Stromal cell of bone marrow (primary cell): ENCODE results near the gene ADGRA1.
"Not testable (repeated sequence)": the region's sequence is repeated elsewhere in the genome, so short reads cannot be mapped to it uniquely, and the experiment has no call there.

Source experiments
- DNase-seq: peaks from one replicate; pipeline ENCODE4 v3.0.0-alpha.2; 2012; ENCODE audit warnings: low read depth

The ADGRA1 gene

DNA sequence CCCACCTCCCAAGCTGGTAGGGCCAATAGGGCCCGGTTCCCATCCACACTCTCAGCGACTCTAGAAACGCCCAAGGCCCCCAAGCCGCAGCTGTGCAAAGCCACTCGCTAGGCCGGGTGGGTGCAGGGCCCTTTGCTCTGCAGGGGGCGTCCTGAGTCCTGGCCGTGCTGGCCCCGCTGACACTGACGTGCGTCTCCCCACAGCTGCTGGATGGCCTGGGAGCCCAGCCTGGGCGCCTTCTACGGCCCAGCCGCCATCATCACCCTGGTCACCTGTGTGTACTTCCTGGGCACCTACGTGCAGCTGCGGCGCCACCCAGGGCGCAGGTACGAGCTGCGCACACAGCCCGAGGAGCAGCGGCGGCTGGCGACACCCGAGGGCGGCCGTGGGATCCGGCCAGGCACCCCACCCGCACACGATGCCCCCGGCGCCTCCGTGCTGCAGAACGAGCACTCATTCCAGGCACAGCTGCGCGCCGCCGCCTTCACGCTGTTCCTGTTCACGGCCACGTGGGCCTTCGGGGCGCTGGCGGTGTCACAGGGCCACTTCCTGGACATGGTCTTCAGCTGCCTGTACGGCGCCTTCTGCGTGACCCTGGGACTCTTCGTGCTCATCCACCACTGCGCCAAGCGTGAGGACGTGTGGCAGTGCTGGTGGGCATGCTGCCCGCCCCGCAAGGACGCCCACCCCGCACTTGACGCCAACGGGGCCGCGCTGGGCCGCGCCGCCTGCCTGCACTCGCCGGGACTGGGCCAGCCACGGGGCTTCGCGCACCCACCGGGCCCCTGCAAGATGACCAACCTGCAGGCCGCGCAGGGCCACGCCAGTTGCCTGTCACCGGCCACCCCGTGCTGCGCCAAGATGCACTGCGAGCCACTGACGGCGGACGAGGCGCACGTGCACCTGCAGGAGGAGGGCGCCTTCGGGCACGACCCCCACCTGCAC, 40.7 kb downstream of the ADGRA1 start:
- DNase-seq = no peak

DNA sequence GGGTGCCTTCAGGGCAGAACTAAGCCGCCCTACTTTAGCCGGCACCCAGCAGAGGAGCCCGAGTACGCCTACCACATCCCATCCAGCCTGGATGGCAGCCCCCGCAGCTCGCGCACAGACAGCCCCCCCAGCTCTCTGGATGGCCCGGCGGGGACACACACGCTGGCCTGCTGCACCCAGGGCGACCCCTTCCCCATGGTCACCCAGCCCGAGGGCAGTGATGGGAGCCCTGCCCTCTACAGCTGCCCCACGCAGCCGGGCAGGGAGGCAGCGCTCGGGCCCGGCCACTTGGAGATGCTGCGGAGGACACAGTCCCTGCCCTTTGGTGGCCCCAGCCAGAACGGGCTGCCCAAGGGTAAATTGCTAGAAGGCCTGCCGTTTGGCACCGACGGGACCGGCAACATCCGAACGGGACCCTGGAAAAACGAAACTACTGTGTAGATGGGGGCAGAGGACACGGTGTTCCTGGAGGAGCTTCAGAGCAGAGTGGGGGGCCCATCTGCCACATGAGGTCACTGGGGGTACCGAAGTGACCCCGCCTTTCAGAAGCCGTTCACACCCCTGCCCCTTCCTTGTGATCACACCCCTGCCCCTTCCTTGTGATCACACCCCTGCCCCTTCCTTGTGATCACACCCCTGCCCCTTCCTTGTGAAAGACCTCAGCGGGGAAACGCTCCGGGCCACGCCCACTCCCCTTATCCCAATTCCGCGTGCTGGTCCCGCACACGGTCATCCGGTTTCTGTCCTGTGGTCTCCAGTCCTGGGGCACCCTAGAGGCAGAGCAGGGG, 41.5 kb downstream of the ADGRA1 start:
- DNase-seq = no peak

DNA sequence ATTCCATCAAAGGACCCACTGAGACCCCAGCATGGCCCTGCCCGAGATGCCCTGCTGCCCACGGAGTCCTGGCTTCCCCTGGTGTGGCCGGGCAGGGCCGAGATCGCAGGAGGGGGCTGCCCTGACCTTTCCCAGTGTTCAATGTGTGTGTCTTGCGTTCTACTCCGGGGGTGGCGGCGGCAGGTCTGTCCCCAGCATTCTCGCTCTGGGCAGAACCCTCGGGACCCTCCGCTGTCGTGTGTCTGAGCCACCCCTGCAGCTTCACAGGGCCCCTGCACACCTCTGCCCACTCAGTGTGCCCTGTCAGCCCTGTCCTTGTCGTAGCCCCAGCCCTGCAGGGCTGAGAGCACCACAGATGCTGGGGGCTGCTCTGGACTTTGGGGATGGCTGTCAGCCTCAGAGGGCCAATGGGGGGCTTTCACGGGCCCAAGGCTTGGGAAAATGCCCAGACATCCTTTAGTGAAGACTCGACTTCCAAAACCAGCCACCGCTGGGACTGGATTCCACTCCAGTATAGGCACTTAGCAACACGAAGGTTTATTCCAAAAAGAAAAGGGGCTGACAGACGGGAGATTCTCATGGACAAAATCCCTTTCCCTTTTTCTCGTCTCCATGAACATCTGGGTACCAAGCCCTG, 42.3 kb downstream of the ADGRA1 start:
- no peak for DNase-seq

DNA sequence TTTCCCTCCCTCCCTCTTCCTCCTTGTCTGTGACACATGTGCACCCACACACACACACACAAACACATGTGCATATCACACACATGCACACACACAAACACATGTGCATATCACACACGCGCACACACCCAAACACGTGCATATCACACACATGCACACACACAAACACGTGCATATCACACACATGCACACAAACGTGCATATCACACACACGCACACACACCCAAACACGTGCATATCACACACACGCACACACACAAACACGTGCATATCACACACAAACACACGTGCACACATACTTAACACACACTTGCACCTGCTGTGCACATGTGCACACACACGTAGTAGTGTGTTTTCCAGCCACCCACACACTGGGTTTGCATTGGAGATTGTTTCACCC, 42.9 kb downstream of the ADGRA1 start:
- no peak for DNase-seq

DNA sequence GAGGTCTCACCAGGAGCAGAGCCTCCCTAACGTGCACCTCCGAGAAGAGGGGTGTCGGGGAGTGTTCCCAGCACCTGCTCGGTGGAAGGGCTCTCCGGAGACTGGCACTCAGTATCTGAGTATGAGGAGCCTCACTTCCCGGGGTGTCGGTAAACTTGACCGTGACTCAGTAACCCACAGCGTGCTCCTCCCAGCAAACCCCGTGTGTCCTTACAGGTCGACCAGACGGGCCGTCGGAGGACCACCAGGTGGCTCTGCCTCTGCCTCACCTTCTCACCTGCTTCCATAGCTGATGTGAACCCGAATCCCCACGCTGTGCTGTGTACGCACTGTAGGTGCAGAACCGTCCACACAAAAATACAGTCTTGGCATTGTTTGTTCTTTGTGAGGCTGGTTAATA, 43.3 kb downstream of the ADGRA1 start:
- DNase-seq = no peak

DNA sequence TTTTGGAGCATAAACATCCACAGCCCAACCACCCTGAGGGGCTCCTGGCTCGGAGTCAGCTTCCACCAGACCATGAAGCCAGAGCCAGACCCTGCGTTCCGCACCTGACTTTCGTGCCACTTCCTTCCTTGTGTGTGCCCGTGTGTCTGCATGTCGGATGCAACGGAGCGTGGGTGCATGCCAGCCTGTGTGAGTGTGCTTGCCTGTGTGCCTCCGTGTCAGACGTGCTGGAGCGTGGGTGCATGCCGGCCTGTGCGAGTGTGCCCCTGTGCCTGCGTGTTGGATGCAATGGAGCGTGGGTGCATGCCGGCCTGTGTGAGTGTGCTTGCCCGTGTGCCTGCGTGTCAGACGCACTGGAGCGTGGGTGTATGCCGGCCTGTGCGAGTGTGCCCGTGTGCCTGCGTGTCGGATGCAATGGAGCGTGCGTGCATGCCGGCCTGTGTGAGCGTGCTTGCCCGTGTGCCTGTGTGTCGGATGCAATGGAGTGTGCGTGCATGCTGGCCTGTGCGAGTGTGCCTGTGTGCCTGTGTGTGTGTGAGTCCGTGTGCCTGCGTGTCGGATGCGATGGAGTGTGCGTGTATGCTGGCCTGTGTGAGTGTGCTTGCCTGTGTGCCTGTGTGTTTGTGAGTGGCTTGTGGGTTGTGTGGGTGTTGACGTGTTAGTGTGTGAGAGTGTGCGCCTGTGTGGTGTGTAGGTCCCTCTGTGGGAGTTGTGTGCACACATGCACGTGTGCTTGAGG, 44.2 kb downstream of the ADGRA1 start:
- DNase-seq = no peak

DNA sequence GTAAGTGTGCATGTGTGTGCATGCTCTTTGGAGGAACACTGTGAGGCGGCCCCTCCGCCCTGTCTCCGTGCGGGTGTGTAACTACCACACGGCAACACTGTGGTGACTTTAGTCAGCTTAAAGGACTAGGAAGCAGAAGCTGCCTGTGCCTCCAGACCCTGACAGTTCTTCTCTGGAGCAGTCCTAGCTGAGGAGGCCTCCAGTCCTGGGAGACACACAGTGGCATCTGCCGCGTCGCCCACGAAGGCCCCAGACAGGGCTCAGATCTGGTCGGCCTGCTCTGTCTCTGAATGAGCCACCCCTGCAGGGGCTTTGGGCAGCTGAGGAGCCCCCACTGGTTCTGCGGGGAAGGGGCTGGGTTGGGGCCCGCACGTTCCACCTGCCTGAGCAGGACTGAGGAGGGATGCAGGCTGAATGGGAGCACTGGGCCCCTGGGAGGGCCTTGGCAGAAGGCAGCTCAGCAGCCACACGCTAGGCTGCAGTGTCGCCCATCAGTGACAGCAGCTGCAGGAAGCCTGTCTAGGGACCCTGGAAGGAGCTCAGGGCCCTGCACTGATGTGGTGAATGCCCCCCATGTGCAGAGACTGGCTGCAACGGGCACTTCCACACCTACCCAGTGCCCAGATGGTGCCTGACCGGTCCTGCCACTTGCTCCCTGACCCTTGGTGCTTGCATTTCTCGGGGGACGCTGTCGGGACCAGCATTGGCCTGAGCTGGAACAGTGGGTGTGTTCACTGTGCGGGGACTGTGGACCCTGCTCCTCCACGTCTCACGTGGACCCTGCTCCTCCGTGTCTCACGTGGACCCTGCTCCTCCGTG, 45.0 kb downstream of the ADGRA1 start:
- no peak for DNase-seq

DNA sequence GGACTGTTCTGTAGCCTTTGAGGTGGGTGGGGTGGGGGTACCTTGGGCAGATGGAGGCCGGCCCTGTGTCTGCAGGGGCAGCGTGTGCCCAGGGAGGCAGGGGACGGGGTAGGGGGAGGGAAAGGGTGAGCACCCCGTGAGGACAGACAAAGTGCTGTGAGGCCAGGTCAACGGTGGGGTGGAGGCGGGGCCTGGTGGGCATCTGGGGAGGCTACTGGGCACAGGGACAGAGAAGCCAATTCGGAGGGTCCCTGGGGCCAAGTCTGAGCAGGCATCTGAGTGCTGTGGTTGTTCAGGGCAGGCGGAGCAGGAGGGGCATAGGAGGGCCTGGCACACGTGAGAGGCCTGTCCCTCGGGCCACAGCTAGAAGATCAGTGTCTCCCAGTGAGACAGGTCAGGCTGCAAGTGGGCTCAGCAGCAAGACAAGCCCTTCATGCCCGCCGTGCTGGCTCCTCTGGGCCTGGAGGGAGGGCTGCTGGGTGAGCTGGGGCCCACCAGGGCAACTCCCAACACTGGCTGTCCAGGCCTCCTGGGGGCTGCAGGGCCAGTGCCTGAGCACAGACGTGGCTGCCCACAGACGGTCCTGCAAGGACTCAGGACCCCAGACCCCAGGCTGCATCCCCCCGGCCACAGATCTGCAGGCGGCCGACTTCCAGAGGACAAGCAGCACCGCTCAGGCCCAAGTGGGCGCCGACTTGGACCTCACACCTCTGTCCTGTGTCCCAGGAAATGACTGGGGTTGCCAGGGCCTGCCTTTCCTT, 45.9 kb downstream of the ADGRA1 start:
- DNase-seq = no peak

DNA sequence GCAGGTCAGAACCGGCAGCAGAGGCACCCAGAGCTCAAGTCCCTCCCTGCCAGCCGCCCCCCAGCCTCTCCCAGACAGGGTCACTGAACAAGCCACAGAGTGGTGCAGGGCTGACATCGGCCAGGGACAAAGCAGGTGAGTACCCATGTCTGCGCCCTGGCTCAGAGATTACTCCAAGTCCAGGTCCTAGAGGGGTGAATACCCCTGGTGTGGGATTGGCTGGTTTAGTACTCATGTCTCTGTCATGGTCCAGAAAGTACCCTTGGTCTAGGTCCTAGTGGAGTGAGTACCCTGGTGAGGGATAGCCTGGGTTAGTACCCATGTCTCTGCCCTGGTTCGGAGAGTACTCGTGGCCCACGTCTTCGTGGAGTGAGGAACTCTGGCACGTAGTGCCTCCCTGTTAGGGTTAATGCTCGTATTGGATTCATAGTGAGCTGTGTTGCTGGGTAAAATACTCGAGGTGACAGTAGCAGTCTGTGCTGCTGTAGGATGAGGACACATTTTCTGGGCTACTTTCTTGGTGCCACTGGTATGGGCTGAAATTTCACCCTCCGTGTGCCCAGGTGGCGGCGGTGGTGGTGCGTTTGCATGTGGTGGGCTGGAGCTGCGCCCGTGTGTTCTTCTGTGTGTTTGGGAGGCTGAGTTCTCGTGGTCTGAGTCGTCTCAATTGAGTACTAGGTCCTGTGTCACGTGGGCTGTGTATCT, 46.8 kb downstream of the ADGRA1 start:
- DNase-seq = no peak

DNA sequence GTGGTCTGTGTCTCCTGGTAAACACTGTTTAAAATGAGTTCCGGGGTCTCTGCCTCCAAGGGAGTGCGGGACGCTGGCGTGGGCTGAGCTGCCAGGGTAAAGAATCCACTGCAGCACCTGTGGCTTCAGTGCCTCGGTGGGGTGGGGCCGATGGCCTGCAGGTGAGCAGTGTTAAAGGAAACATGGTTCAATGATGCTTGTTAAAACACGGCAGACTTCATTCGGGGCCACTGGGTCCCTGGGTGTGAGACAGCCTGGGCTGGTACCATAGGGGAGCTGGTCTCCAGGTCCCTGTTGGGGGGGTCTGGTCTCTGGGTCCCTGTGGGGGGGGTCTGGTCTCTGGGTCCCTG, 47.4 kb downstream of the ADGRA1 start:
- no peak for DNase-seq

DNA sequence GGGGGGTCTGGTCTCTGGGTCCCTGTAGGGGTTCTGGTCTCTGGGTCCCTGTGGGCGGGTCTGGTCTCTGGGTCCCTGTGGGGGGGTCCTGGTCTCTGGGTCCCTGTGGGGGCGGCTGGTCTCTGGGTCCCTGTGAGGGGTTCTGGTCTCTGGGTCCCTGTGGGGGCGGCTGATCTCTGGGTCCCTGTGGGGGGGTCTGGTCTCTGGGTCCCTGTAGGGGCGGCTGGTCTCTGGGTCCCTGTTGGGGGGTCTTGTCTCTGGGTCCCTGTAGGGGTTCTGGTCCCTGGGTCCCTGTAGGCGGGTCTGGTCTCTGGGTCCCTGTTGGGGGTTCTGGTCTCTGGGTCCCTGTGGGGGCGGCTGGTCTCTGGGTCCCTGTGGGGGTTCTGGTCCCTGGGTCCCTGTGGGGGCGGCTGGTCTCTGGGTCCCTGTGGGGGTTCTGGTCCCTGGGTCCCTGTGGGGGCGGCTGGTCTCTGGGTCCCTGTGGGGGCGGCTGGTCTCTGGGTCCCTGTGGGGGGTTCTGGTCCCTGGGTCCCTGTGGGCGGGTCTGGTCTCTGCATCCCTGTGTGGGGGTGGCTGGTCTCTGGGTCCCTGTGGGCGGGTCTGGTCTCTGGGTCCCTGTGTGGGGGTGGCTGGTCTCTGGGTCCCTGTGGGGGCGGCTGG, 49.9 kb downstream of the ADGRA1 start:
- DNase-seq = not testable (repeated sequence)

DNA sequence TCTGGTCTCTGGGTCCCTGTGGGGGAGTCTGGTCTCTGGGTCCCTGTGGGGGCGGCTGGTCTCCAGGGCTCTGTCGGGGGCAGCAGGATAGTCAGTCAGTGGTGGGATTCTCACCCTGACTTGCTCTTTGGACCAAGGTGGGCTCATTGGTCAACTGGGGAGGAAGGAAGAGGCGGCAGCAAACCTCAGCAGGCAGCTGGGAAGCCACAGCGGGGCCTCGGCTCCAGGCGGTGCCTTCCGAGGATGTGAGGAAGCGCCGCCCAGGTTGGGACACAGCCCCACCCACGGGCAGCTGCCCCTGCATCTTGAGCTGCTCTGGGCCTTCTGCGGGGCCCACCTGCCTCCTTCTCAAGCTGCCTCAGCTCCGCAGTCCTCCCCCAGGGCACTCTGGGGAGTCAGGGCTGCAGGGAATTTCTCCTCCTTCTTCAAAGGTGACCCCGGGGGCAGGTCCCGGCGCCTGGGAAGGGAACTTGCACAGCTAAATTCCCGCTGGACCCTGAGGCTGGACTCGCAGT, 51.9 kb downstream of the ADGRA1 start:
- DNase-seq = no peak

DNA sequence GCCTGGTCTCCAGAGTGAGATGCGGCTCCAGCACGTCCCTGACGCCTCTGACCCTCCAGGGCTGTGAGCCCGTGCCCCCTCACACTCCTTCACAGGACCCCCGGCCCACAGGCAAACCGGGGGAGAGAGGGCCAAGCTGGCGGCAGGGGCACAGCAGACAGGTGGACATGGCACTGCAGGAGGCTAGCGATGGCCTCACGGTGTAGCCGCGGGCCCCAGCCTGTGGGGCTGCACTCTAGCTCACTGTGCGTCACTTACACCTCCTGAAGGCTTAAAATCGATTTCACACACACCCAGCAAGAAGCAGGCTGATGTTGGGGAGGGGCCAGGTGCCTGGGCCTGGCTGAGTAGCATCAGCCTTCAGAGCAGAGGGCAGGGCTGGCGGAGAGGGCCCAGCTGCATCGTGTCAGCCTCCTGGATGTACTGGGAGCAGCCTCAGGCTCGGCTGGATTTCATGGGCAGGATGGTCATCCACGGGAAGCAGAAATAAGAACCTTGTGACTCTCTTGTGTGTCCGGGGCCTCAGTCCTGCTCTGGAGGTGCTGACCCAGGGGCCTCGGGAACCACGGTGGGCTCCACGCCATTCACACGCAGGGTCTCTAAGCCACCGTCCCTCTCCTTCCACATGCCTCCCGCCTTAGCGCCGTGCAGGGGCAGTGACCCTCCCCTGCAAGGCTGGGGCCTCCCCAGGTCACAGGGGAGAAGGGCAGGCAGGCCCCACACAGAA, 52.9 kb downstream of the ADGRA1 start:
- no peak for DNase-seq

DNA sequence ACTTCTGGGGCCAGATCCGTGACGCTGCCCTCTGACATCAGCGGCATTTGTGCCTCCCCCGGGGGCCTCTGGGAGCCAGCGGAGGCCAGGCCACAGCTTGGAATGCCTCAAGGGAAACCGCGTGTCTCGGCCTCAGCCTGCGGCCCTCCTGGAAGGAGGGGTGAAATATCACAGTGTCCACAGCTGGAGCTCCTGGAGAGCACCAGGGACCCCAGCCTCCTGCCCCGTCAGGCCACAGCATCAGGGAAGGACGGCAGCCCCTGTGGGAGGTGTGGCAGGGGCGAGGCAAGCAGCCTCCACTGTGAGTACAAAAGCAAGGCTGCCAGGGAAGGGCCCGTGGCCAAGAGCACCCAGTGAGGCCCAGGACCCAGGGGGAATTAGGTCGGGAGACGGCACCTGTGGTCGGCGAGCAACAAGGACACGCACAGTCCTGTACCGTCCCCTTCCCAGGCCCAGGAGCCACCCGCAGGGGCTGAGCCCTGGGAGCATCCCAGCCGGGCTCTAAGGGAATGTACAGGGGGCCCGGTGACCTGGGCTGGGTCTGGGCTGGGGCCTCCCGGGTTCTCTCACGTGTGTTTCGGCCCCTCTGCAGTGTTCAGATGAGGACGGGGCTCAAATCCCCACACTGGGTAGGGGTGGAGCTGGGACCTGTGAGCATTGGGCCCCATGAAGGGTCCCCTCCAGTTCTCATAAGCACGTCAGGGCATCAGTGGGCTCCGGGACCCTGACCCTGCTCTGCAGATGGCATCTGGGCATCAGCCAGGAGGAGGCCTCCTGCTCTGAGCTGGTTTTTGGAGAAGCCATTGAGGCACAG, 53.6 kb downstream of the ADGRA1 start:
- no peak for DNase-seq

DNA sequence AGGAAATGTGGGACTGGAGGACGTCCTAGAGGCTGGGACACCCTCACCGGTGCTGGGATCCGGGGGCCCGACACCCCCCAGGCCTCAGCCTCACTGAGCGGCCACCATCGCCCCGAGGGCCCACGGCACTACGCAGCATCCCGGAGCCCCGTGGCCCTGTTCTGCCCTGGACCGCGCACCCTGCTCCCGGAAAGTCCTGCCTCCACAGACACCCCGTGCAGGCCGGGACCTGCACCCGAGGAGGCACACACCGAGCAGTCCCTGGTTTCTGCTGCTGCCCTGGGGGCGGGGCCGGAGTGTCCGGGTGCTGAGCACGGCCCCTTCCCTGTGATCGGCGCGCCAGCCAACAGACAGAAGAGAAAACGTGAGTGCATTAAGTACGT, 54.2 kb downstream of the ADGRA1 start:
- DNase-seq = no peak

DNA sequence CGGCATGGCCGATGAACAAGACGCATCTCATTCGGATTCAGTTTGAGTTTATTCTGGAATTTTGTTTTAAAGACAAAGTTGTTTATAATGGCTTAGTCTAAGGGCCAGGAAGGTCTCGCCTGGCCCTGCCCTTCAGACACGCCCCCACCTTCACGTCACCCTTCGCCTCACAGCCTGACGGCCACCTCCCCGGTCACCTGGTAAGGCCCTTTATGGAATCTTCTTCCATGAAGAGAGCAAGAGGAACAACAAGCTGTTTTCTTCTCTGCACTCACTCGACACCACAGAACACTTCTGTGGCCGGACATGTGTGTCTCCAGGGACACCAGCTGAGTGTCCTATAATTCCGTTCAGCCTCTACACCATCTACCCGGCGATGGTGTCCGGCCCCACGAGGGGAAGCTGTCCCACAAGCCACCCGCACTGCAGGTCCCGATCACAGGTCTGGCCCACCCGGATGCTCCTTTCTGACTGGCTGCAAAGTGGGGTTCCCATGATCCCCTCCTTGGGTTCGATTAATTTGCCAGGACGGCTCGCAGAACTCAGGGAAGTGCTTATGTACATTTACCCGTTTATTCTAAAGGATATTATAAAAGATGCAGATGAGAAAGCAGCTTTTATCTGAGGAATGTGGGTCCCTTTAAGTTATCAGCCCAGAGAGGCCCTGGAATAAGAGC, 54.9 kb downstream of the ADGRA1 start:
- no peak for DNase-seq

DNA sequence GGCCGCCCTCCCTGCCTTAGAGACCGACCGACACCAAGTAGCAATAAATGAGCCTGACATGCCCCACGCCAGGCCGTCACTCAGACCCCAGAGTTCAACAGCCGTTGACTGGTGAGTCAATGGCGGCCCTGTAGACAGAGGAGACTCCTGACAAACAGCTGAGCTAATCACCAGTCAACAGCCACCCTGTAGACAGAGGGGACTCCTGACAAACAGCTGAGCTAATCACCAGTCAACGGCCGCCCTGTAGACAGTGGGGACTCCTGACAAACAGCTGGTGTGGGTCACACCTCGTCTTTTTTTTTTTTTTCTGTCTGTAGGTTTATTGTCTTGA, 55.4 kb downstream of the ADGRA1 start:
- no peak for DNase-seq
